CD4-positive, alpha-beta T cell treated with Interferon gamma for 1 hour (primary cell): Measurements from ENCODE around the gene TSC22D4.

Source experiments
- DNase-seq: peaks from one replicate; pipeline ENCODE4 v3.0.0-alpha.2; 2020

TSC22D4 gene

DNA sequence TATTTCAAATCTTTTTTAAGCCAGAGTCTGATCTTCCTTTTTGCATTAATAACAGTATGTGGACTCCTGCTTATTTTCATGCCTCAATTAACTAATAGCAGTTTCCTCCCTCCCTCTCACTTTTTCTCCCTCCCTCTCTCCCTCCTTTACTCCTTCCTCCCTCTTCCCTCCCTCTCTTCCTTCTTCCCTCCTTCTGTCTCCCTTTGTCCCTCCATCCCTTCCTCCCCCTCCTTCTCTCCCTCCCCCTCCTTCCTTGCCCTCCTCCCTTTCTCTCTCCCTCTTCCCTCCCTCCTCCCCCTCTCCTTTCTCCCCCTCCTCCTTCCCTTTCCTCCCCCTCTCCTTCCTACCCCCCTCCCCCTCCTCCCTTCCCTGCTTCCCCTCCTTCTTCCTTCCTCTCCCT lies 52.5 kb downstream of the TSC22D4 start:
- DNase-seq, result no peak

DNA sequence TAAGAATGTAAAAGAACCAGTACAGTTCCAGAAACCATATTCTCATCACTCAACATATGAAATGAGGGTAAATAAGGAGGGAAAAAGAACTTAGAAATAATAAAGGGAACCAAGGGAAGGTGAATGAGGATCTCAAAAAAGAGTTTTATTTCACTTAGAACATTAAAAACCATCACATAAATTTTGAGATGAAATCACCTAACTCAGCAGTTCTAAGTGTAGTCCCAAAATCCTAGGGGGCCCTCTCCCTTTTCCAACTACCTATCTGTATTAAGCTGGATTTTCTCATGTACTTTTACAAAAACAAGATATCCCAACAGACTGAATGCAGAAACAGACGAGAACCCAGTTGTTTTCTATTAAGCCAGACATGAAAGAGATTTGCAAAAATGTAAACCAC lies 53.7 kb downstream of the TSC22D4 start:
- no peak for DNase-seq

DNA sequence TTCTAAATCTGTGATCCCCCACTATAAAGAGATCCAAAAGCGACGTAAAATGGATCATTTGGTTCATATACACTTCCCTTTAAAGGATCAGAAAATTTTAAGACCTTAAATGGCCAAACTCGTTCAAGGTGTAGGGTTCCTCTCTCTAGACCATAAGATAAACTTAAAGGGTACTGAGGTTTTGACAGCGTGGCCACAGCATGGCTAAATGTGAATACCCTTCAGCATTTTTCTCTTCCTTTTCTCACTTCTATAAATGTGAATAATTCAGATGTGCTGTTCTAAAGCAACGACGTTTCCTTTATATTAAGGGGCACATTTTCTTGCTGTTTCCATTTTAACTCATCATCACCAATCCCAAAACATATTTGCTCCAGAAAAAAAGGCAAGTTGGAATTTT lies 55.7 kb downstream of the TSC22D4 start:
- DNase-seq, result no peak

DNA sequence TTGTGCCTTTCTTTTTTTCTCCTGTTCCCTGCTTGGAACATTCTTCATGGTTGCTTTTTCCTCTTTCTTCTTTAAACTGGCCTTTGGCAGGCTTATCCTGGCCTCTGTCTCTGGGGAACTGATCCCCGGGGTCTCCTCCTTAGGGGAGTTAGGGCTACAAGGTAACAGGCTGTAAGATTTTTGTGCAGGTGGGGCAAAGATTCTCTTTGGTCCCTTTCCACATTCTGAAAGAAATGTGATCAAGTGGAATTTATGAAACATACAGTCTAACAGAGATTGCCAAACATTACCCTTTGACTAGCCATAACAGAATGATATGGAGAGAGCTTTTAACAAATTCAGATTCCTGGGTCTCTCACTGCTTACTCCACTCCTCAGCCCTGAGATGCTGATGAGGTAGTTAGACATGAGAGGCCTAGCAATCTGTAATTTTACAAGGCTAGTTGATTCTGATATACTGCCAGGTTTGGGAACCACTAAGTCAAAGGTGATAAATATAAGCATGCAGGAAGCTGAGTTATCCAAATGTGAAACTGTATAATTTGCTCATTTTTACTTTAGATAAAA lies 59.3 kb downstream of the TSC22D4 start:
- DNase-seq, result no peak

DNA sequence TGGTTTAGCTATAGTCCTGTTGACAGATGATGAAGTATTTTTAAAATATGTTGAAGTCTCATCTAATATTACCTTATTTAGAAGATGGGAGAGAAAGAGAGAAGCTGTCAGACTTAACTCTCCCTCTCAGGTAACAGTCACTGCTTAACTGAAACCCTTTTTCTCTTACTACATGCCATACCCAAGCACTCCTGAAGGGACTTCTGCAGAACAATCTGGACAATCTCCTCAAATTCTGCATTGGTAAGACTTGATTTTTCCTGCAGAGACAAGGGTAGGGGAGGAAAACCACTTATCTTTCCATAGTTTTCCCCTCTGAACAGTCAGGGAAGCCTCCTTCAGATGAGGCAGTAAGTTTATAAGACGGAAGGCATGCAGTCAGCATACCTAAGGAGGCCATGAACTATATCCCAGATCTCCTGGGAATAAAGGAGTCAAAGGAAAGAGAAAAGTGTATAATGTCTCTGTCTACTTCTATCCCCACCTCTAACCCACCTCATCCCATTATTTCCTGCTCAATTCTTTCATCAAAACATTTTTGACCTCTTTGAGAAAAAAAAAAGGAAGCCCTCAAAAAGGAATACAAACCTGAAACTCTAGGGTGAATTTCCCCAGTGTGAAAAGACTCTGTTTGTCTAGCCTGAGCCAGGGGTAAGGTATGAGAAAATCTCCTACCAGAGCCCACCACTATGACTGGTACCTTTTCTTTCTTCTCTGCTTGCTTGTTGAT lies 59.9 kb downstream of the TSC22D4 start:
- no peak for DNase-seq
